Measurements from ENCODE around the gene HK2.
"Not testable (repeated sequence)": the region's sequence is repeated elsewhere in the genome, so short reads cannot be mapped to it uniquely, and the experiment has no call there.

HK2 gene

GRCh38 chr2:74894272-74894981 is 60.5 kb downstream of the HK2 start:
- Histone ChIP-seq H3K36me3 (ENCODE audit: insufficient read depth) (no peaks in the 10 kb centered on the region; the same call in 1 of the 2 replicates), H3K4me1 (ENCODE audit: low read depth, poor library complexity, severe bottlenecking) (no peaks in the 10 kb centered on the region), H3K79me2 (ENCODE audit: insufficient read depth, low read depth) (no peaks in the 10 kb centered on the region), H3K4me2 (no peak overlapping the region), H3K4me3 (IDR thresholded peaks at IDR 0.05; ENCODE audit: insufficient read depth, low read depth, low read length) (no peak overlapping the region), H3K9ac (no peak overlapping the region), H3K27ac (no peak overlapping the region), H2AFZ (ENCODE audit: low read depth) (no peak overlapping the region), H4K20me1 (ENCODE audit: insufficient read depth) (no peaks in the 10 kb centered on the region), H3K27me3 (ENCODE audit: insufficient read depth, low read depth) (no peaks in the 10 kb centered on the region)
- TF ChIP-seq, protein P1, sequence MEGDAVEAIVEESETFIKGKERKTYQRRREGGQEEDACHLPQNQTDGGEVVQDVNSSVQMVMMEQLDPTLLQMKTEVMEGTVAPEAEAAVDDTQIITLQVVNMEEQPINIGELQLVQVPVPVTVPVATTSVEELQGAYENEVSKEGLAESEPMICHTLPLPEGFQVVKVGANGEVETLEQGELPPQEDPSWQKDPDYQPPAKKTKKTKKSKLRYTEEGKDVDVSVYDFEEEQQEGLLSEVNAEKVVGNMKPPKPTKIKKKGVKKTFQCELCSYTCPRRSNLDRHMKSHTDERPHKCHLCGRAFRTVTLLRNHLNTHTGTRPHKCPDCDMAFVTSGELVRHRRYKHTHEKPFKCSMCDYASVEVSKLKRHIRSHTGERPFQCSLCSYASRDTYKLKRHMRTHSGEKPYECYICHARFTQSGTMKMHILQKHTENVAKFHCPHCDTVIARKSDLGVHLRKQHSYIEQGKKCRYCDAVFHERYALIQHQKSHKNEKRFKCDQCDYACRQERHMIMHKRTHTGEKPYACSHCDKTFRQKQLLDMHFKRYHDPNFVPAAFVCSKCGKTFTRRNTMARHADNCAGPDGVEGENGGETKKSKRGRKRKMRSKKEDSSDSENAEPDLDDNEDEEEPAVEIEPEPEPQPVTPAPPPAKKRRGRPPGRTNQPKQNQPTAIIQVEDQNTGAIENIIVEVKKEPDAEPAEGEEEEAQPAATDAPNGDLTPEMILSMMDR (conservative IDR thresholded peaks at IDR 0.05; ENCODE audit: low read depth, low read length) = no peak

GRCh38 chr2:74895001-74895400 is 61.1 kb downstream of the HK2 start:
- Histone ChIP-seq H3K36me3 (ENCODE audit: insufficient read depth) (no peaks in the 10 kb centered on the region; the same call in 1 of the 2 replicates), H4K20me1 (ENCODE audit: insufficient read depth) (no peaks in the 10 kb centered on the region), H3K4me1 (ENCODE audit: low read depth, poor library complexity, severe bottlenecking) (no peaks in the 10 kb centered on the region), H3K27me3 (ENCODE audit: insufficient read depth, low read depth) (no peaks in the 10 kb centered on the region), H3K9ac (no peak overlapping the region), H3K4me3 (IDR thresholded peaks at IDR 0.05; ENCODE audit: insufficient read depth, low read depth, low read length) (no peak overlapping the region), H3K4me2 (no peak overlapping the region), H2AFZ (ENCODE audit: low read depth) (no peak overlapping the region), H3K27ac (no peak overlapping the region), H3K79me2 (ENCODE audit: insufficient read depth, low read depth) (no peaks in the 10 kb centered on the region)
- TF ChIP-seq, protein P1 (conservative IDR thresholded peaks at IDR 0.05; ENCODE audit: low read depth, low read length) = no peak

- no peaks in the 10 kb centered on the region for H3K79me2 ChIP-seq (ENCODE audit: insufficient read depth, low read depth)
- no peaks in the 10 kb centered on the region for H3K4me1 ChIP-seq (ENCODE audit: low read depth, poor library complexity, severe bottlenecking)
- no peaks in the 10 kb centered on the region for H3K27me3 ChIP-seq (ENCODE audit: insufficient read depth, low read depth)
- no peak overlapping the region for H3K4me2 ChIP-seq
- TF ChIP-seq, protein P1 (conservative IDR thresholded peaks at IDR 0.05; ENCODE audit: low read depth, low read length) = no peak
- no peak overlapping the region for H3K27ac ChIP-seq
- no peaks in the 10 kb centered on the region for H3K36me3 ChIP-seq (ENCODE audit: insufficient read depth)
- H3K9ac ChIP-seq = no peak overlapping the region
- H3K4me3 ChIP-seq (IDR thresholded peaks at IDR 0.05; ENCODE audit: insufficient read depth, low read depth, low read length) = no peak overlapping the region
- no peak overlapping the region for H2AFZ ChIP-seq (ENCODE audit: low read depth)
- no peaks in the 10 kb centered on the region for H4K20me1 ChIP-seq (ENCODE audit: insufficient read depth)
These were observed 62.3 kb downstream of the HK2 start for GRCh38 chr2:74896232-74896631.

DNA sequence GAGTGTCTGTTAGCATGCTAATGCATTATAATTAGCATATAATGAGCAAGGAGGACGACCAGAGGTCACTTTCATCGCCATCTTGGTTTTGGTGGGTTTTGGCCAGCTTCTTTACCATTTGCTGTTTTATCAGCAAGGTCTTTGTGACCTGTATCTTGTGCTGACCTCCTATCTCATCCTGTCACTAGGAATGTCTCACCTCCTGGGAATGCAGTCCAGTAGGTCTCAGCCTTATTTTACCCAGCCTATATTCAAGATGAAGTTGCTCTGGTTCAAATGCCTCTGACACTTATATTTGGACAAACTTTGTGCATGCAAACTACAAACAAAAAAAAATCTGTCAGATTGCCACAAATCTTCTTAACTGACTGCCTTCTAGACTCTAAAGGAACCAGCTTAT is 66.3 kb downstream of the HK2 start:
- H3K4me3 ChIP-seq (IDR thresholded peaks at IDR 0.05; ENCODE audit: insufficient read depth, low read depth, low read length); H3K4me2 ChIP-seq; H3K4me1 ChIP-seq (ENCODE audit: low read depth, poor library complexity, severe bottlenecking); H3K9ac ChIP-seq; H3K27ac ChIP-seq; H3K79me2 ChIP-seq (ENCODE audit: insufficient read depth, low read depth); H3K36me3 ChIP-seq (ENCODE audit: insufficient read depth); H2AFZ ChIP-seq (ENCODE audit: low read depth); H3K27me3 ChIP-seq (ENCODE audit: insufficient read depth, low read depth); H4K20me1 ChIP-seq (ENCODE audit: insufficient read depth): not testable (repeated sequence)

- Histone ChIP-seq H3K4me1 (ENCODE audit: low read depth, poor library complexity, severe bottlenecking) (no peaks in the 10 kb centered on the region), H3K27me3 (ENCODE audit: insufficient read depth, low read depth) (no peaks in the 10 kb centered on the region), H3K4me3 (IDR thresholded peaks at IDR 0.05; ENCODE audit: insufficient read depth, low read depth, low read length) (no peak overlapping the region), H4K20me1 (ENCODE audit: insufficient read depth) (no peaks in the 10 kb centered on the region), H3K4me2 (no peak overlapping the region), H3K79me2 (ENCODE audit: insufficient read depth, low read depth) (no peaks in the 10 kb centered on the region), H3K27ac (no peak overlapping the region), H3K36me3 (ENCODE audit: insufficient read depth) (no peaks in the 10 kb centered on the region), H2AFZ (ENCODE audit: low read depth) (no peak overlapping the region), H3K9ac (no peak overlapping the region)
- TF ChIP-seq, protein P1 (conservative IDR thresholded peaks at IDR 0.05; ENCODE audit: low read depth, low read length) = no peak
These were observed 68.4 kb downstream of the HK2 start for GRCh38 chr2:74902281-74902860.
